DOHH2 (cell line): ENCODE data around the gene KRT15.

Source experiments
- CTCF ChIP-seq: fragments of 200-600 bp; sonication (generic); IDR thresholded peaks from one replicate; pipeline ENCODE4 v1.5.1; 2014; ENCODE audit warnings: antibody characterized with exemption, mild to moderate bottlenecking, low read depth, low read length; ENCODE audit not compliant: poor library complexity, severe bottlenecking
- EZH2phosphoT487 ChIP-seq: fragments of 200-600 bp; sonication (generic); IDR thresholded peaks from 2 replicates; pipeline ENCODE4 v1.6.1; 2017; ENCODE audit warnings: borderline replicate concordance, mild to moderate bottlenecking, antibody characterized with exemption, low read length, moderate library complexity, mixed read lengths

DNA sequence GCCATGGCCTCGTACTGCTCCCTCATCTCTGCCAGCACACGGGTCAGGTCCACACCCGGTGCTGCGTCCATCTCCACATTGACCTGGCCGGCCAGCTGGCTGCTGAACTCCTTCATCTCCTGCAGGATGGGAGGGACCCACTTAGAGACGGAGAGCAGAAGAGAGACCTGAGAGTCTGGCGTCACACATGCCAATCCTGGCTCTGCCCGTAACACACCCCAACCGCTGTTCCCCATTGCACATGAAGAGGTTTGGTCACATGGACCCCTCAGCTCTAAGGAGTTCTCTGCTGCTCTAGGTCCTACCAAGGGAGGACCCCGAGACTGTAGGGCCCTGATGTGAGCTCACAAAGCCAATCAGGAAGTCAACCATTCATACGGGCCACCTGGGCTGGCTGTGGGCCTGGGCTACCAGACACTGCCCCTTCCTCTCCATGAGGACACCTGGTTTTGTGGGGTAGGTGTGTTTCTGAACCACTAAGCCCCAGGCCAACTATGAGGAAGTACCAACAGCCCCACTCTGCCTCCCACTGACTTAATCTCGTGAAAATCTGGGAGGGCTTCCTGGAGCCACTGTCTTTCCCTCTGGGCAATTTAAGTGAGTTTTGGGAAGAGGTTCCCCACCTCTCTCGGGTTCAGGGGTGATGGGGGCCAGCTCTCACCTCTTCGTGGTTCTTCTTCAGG lies 2.4 kb downstream of the KRT15 start:
- TF ChIP-seq EZH2phosphoT487: no peak
- TF ChIP-seq CTCF: no peak
